Endodermal cell (in vitro differentiated cells): ENCODE results near the gene LYPD5. TPM values are rescaled to one million over a fixed set of nuclear protein-coding genes. Genes with fewer than 3 reads are reported as not detected.

Experiments
- DNase-seq: peaks from one replicate; pipeline ENCODE4 v3.0.0-alpha.2; 2017
- H3K27ac ChIP-seq: 2 replicates; pipeline ENCODE4 v1.5.1; 2013; ENCODE audit warnings: mild to moderate bottlenecking, low read depth, low read length, moderate library complexity
- H3K27me3 ChIP-seq: 2 replicates; pipeline ENCODE4 v1.6.1; 2013; ENCODE audit warnings: mild to moderate bottlenecking, low read length, moderate library complexity; ENCODE audit not compliant: insufficient read depth, control insufficient read depth, poor library complexity, severe bottlenecking
- H3K36me3 ChIP-seq: 2 replicates; pipeline ENCODE4 v1.7.0; 2013; ENCODE audit warnings: mild to moderate bottlenecking, low read length, moderate library complexity; ENCODE audit not compliant: control insufficient read depth, insufficient read depth
- H3K4me1 ChIP-seq: one replicate; pipeline ENCODE4 v1.7.0; 2013; ENCODE audit warnings: low read length; ENCODE audit not compliant: control insufficient read depth, insufficient read depth
- H3K4me3 ChIP-seq: 2 replicates; pipeline ENCODE4 v1.5.1; 2013; ENCODE audit warnings: mild to moderate bottlenecking, low read length, moderate library complexity
- H3K9ac ChIP-seq: 2 replicates; pipeline ENCODE4 v1.6.1; 2013; ENCODE audit warnings: mild to moderate bottlenecking, low read length, moderate library complexity; ENCODE audit not compliant: poor library complexity, severe bottlenecking; ENCODE audit errors: extremely low read depth
- H3K9me3 ChIP-seq: 2 replicates; pipeline ENCODE4 v1.6.1; 2013; ENCODE audit warnings: mild to moderate bottlenecking, low read length, moderate library complexity; ENCODE audit not compliant: control insufficient read depth
- H3K27ac Mint-ChIP-seq: 2 replicates; pipeline ENCODE4 v1.8.0; 2020; ENCODE audit warnings: mixed read lengths
- H3K27me3 Mint-ChIP-seq: 2 replicates; pipeline ENCODE4 v1.8.0; 2021; ENCODE audit warnings: mild to moderate bottlenecking, mixed read lengths; ENCODE audit not compliant: insufficient read depth
- H3K36me3 Mint-ChIP-seq: 2 replicates; pipeline ENCODE4 v1.8.0; 2020; ENCODE audit warnings: low read depth, mixed read lengths
- H3K4me1 Mint-ChIP-seq: 2 replicates; pipeline ENCODE4 v1.8.0; 2020; ENCODE audit warnings: mixed read lengths
- H3K4me3 Mint-ChIP-seq: 2 replicates; pipeline ENCODE4 v1.8.0; 2020; ENCODE audit warnings: mild to moderate bottlenecking, moderate library complexity, mixed read lengths
- H3K9me3 Mint-ChIP-seq: 2 replicates; pipeline ENCODE4 v1.8.0; 2020; ENCODE audit warnings: mild to moderate bottlenecking, mixed read lengths
- WGBS, 2 experiments: methylation state at CpG; one replicate each; pipeline versions ENCODE4 v1.1.5 to v1.1.7; 2013; ENCODE audit warnings: missing lambda C conversion rate in 2 of 2, mixed read lengths in 1 of 2; ENCODE audit not compliant: insufficient coverage in 1 of 2, insufficient read length in 1 of 2; 5-methylcytosine and 5-hydroxymethylcytosine counted together
- total RNA-seq, 2 donors: library from RNA; stranded (reverse); fragmentation: NEBNext Ultra II Directional in 1 of 2; extraction: Animal tissue kit (Norgen Biotek cat#: 25700) in 1 of 2; gene quantifications; 2 replicates in 1 of 2; 3 replicates in 1 of 2; pipeline ENCODE4 v1.2.1, GENCODE V29; 2021
- TF ChIP-seq, protein P1 (sequence below): fragments of 200-600 bp; sonication (generic); conservative IDR thresholded peaks from 2 replicates; pipeline ENCODE4 v1.5.0; 2021; ENCODE audit warnings: antibody characterized with exemption, mild to moderate bottlenecking

Gene LYPD5
- total RNA-seq, 2 donors from 2014 or later = 0.11 TPM; not detected in 1

DNA sequence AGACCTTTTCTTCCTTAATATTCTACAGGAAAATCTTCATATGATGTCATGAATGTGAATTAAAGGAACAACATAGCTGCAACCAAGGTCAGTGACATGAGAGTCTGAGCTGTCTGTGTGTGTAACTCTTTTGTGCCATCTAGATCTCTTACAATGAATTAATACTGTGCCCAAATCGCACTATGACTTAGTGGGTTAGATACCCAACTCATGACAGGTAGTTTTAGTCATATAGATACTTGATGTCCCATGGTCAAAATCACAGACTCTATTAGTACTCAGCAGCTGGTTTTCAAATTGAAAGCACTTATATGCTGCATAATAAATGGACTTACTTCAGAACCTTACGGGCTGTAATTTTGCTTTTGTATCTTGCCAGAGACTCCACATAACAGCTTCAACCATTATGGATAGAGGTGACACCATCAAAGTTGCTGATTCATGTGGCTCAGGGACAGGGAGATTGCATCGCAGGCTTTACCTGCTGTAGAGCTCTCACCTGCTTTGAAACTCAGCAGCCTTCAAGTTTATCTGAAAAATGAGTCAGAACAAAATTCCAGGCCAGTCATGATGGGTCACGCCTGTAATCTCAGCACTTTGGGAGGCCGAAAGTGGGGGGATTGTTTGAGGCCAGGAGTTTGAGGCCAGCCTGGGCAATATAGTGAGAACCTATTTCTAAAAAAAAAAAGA lies 12.6 kb upstream of the LYPD5 start:
- Mint-ChIP-seq H3K9me3 (peaks cover under 1% of the 10 kb centered on the region), H3K27me3 (peaks cover 68% of the 10 kb centered on the region), H3K27ac (no peak overlapping the region), H3K4me3 (no peak overlapping the region), H3K36me3 (no peaks in the 10 kb centered on the region), H3K4me1 (no peaks in the 10 kb centered on the region)
- Histone ChIP-seq H3K27me3 (peaks cover 3% of the 10 kb centered on the region), H3K9ac (no peak overlapping the region), H3K36me3 (no peaks in the 10 kb centered on the region), H3K9me3 (no peaks in the 10 kb centered on the region), H3K27ac (no peak overlapping the region), H3K4me1 (no peaks in the 10 kb centered on the region), H3K4me3 (no peak overlapping the region)
- no peak for DNase-seq
- 84 to 87% methylated on average over 5 of the region's 5 CpGs for WGBS, 2 experiments
- TF ChIP-seq, protein P1, sequence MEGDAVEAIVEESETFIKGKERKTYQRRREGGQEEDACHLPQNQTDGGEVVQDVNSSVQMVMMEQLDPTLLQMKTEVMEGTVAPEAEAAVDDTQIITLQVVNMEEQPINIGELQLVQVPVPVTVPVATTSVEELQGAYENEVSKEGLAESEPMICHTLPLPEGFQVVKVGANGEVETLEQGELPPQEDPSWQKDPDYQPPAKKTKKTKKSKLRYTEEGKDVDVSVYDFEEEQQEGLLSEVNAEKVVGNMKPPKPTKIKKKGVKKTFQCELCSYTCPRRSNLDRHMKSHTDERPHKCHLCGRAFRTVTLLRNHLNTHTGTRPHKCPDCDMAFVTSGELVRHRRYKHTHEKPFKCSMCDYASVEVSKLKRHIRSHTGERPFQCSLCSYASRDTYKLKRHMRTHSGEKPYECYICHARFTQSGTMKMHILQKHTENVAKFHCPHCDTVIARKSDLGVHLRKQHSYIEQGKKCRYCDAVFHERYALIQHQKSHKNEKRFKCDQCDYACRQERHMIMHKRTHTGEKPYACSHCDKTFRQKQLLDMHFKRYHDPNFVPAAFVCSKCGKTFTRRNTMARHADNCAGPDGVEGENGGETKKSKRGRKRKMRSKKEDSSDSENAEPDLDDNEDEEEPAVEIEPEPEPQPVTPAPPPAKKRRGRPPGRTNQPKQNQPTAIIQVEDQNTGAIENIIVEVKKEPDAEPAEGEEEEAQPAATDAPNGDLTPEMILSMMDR = no peak

DNA sequence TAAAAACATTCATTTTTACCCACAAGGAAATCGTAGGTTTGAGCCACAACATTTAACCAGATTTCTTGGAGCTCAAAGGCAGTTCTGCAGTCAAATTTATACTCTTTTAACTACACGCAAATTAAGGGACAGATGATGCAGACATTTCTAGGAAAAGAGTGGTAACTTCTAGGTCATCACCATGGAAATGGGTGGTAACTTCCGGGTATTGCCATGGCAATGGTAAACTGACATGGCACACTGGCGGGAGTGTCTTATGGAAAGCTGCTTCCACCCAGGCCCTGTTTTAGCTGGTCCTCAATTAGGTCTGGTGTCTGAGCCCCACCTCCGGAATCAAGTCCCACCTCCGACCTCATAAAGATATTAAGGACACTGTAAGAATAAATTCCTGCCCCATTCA lies 10.4 kb upstream of the LYPD5 start:
- Mint-ChIP-seq H3K4me3 (no peak overlapping the region), H3K27ac (no peak overlapping the region), H3K9me3 (no peaks in the 10 kb centered on the region), H3K36me3 (no peaks in the 10 kb centered on the region), H3K4me1 (no peaks in the 10 kb centered on the region), H3K27me3 (peaks cover 48% of the 10 kb centered on the region)
- Histone ChIP-seq H3K36me3 (no peaks in the 10 kb centered on the region), H3K27me3 (no peaks in the 10 kb centered on the region), H3K9ac (no peak overlapping the region), H3K9me3 (no peaks in the 10 kb centered on the region), H3K4me3 (no peak overlapping the region), H3K27ac (no peak overlapping the region), H3K4me1 (no peaks in the 10 kb centered on the region)
- no peak for DNase-seq
- TF ChIP-seq, protein P1 = no peak
- WGBS, 2 experiments = 91 to 93% methylated on average over 6 of the region's 6 CpGs

DNA sequence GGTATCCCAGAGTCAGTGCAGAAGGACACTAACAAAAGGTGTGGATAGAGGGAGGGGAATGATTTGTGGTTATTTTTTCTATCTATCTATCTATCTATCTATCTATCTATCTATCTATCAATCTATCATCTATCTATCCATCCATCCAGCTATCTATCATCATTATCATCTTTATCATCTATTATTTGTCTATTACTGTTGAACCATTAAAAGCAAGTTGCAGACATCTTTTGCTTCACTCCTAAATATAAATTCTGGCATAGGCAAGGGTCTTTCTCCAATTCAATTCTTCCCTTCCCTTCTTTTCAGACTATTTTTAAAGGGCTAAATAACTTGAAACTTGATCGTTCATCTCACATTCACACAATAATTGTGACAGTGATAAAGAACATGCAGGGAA lies 10.0 kb upstream of the LYPD5 start:
- no peaks in the 10 kb centered on the region for H3K9me3 ChIP-seq
- H3K9ac ChIP-seq = no peak overlapping the region
- Mint-ChIP-seq H3K9me3 (no peaks in the 10 kb centered on the region), H3K4me3 (no peak overlapping the region), H3K4me1 (no peaks in the 10 kb centered on the region), H3K36me3 (no peaks in the 10 kb centered on the region), H3K27ac (no peak overlapping the region), H3K27me3 (peaks cover 48% of the 10 kb centered on the region)
- H3K4me3 ChIP-seq = no peak overlapping the region
- no peaks in the 10 kb centered on the region for H3K27me3 ChIP-seq
- TF ChIP-seq, protein P1 = no peak
- H3K36me3 ChIP-seq = no peaks in the 10 kb centered on the region
- H3K4me1 ChIP-seq = no peaks in the 10 kb centered on the region
- 50 to 75% methylated on average over 1 of the region's 1 CpG for WGBS, 2 experiments
- H3K27ac ChIP-seq = no peak overlapping the region
- DNase-seq = no peak
